Measurements from ENCODE around the gene CASP5.

DNA sequence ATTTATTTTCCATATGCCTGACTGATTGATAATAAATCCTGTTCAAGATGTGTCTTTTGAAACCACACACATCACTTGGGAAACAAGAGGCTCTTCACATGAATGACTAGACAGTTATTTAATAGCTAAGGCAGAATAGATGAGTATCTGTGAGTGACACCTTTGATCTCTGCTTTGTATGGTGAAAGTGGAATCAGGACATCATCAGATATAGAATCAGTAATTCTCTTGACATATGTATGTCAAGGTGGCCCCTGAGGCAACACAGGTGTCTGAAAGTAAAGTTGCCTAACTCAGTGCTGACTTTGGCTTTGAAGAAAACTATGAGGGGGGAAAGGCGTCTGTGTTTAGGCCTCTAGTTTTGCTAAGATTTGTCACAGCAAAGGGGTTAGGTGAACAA, 43.1 kb downstream of the CASP5 start:
- no peak for TF ChIP-seq POLR2AphosphoS5 (IDR thresholded peaks at IDR 0.05)
- TF ChIP-seq, protein P1, sequence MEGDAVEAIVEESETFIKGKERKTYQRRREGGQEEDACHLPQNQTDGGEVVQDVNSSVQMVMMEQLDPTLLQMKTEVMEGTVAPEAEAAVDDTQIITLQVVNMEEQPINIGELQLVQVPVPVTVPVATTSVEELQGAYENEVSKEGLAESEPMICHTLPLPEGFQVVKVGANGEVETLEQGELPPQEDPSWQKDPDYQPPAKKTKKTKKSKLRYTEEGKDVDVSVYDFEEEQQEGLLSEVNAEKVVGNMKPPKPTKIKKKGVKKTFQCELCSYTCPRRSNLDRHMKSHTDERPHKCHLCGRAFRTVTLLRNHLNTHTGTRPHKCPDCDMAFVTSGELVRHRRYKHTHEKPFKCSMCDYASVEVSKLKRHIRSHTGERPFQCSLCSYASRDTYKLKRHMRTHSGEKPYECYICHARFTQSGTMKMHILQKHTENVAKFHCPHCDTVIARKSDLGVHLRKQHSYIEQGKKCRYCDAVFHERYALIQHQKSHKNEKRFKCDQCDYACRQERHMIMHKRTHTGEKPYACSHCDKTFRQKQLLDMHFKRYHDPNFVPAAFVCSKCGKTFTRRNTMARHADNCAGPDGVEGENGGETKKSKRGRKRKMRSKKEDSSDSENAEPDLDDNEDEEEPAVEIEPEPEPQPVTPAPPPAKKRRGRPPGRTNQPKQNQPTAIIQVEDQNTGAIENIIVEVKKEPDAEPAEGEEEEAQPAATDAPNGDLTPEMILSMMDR (IDR thresholded peaks at IDR 0.05) = no peak
